Measurements from ENCODE around the gene FAM83F. TPM values are rescaled to one million over a fixed set of nuclear protein-coding genes. Genes with fewer than 3 reads are reported as not detected.

The FAM83F gene
- total RNA-seq, 2 experiments from 2014 or later = 0.03 to 0.11 TPM

GRCh38 chr22:39967103-39967829, 27.5 kb upstream of the FAM83F start:
- no peak for ATAC-seq
- H3K36me3 Mint-ChIP-seq (ENCODE audit: low read depth) = peaks cover 92% of the 10 kb centered on the region
- H3K27ac Mint-ChIP-seq = peak overlapping the region; percentile 27

GRCh38 chr22:39967996-39968972, 26.5 kb upstream of the FAM83F start:
- H3K4me3 Mint-ChIP-seq = no peak overlapping the region
- no peaks in the 10 kb centered on the region for H3K9me3 Mint-ChIP-seq (ENCODE audit: insufficient read depth)
- peak overlapping the region; percentile 0 for H3K27ac Mint-ChIP-seq
- ChIA-PET POLR2A (no interaction called here), CTCF (interaction anchor here (1.9 kb wide), 1 partner anchor 57 kb away, joined by 9 read pairs; no protein-coding TSS in a partner anchor)
- H3K27me3 Mint-ChIP-seq (ENCODE audit: low read depth) = no peaks in the 10 kb centered on the region
- no peak for DNase-seq
- peaks cover 7% of the 10 kb centered on the region for H3K4me1 Mint-ChIP-seq (ENCODE audit: low read depth)
- peaks cover 94% of the 10 kb centered on the region for H3K36me3 Mint-ChIP-seq (ENCODE audit: low read depth)
- no peak for ATAC-seq

More at GRCh38 chr22:39967103-39967829, 27.5 kb upstream of the FAM83F start:
- ChIA-PET CTCF (interaction anchor here (1.2 to 1.9 kb wide), 2 partner anchors 18 to 58 kb away, joined by 4 to 9 read pairs; no protein-coding TSS in a partner anchor), POLR2A (interaction anchor here (0.6 kb wide), 1 partner anchor 25 kb away, joined by 3 read pairs; no protein-coding TSS in a partner anchor)
- Mint-ChIP-seq H3K9me3 (ENCODE audit: insufficient read depth) (no peaks in the 10 kb centered on the region), H3K4me1 (ENCODE audit: low read depth) (peaks cover 16% of the 10 kb centered on the region), H3K4me3 (no peak overlapping the region), H3K27me3 (ENCODE audit: low read depth) (no peaks in the 10 kb centered on the region)
- no peak for DNase-seq

- Mint-ChIP-seq H3K36me3 (ENCODE audit: low read depth) (peaks cover 93% of the 10 kb centered on the region), H3K27me3 (ENCODE audit: low read depth) (no peaks in the 10 kb centered on the region), H3K4me1 (ENCODE audit: low read depth) (no peaks in the 10 kb centered on the region), H3K9me3 (ENCODE audit: insufficient read depth) (no peaks in the 10 kb centered on the region), H3K4me3 (no peak overlapping the region), H3K27ac (no peak overlapping the region)
- ATAC-seq (no peak), DNase-seq (no peak)
- ChIA-PET POLR2A (interaction anchor here (1.0 kb wide), 1 partner anchor 8 kb away, joined by 4 read pairs; no protein-coding TSS in a partner anchor), CTCF (no interaction called here)
These were observed 24.0 kb upstream of the FAM83F start for GRCh38 chr22:39970742-39971141.

- ATAC-seq = no peak
- H3K4me3 Mint-ChIP-seq = no peak overlapping the region
- peak overlapping the region; percentile 66 for H3K27ac Mint-ChIP-seq
- CTCF ChIA-PET = interaction anchor here (0.7 to 1.6 kb wide), 2 partner anchors 11 to 29 kb away, joined by 3 to 4 read pairs; no protein-coding TSS in a partner anchor
- H3K36me3 Mint-ChIP-seq (ENCODE audit: low read depth) = peaks cover 94% of the 10 kb centered on the region
- no peak for DNase-seq
- POLR2A ChIA-PET = interaction anchor here (1.1 to 1.6 kb wide), 2 partner anchors 11 to 125 kb away, joined by 3 to 7 read pairs; no protein-coding TSS in a partner anchor
- H3K9me3 Mint-ChIP-seq (ENCODE audit: insufficient read depth) = no peaks in the 10 kb centered on the region
- no peaks in the 10 kb centered on the region for H3K27me3 Mint-ChIP-seq (ENCODE audit: low read depth)
- peaks cover 5% of the 10 kb centered on the region for H3K4me1 Mint-ChIP-seq (ENCODE audit: low read depth)
These were observed 22.1 kb upstream of the FAM83F start for GRCh38 chr22:39972641-39973040.

GRCh38 chr22:39973656-39974055, 21.1 kb upstream of the FAM83F start:
- POLR2A ChIA-PET = interaction anchor here (1.0 to 1.6 kb wide), 3 partner anchors 11 to 126 kb away, joined by 3 to 7 read pairs (median 4); no protein-coding TSS in a partner anchor
- CTCF ChIA-PET = interaction anchor here (0.9 to 1.6 kb wide), 2 partner anchors 12 to 20 kb away, joined by 3 to 4 read pairs; no protein-coding TSS in a partner anchor
- Mint-ChIP-seq H3K36me3 (ENCODE audit: low read depth) (peaks cover 90% of the 10 kb centered on the region), H3K27me3 (ENCODE audit: low read depth) (no peaks in the 10 kb centered on the region), H3K4me1 (ENCODE audit: low read depth) (peaks cover 10% of the 10 kb centered on the region), H3K27ac (no peak overlapping the region), H3K4me3 (no peak overlapping the region), H3K9me3 (ENCODE audit: insufficient read depth) (no peaks in the 10 kb centered on the region)
- ATAC-seq (no peak), DNase-seq (no peak)

- H3K4me3 Mint-ChIP-seq = no peak overlapping the region
- no peak overlapping the region for H3K27ac Mint-ChIP-seq
- no peak for DNase-seq
- no peak for ATAC-seq
- ChIA-PET POLR2A (interaction anchor here (1.0 to 1.6 kb wide), 2 partner anchors 10 to 12 kb away, joined by 4 to 7 read pairs; no protein-coding TSS in a partner anchor), CTCF (interaction anchor here (0.9 kb wide), 1 partner anchor 20 kb away, joined by 3 read pairs; no protein-coding TSS in a partner anchor)
- no peaks in the 10 kb centered on the region for H3K9me3 Mint-ChIP-seq (ENCODE audit: insufficient read depth)
- peaks cover 13% of the 10 kb centered on the region for H3K4me1 Mint-ChIP-seq (ENCODE audit: low read depth)
- H3K27me3 Mint-ChIP-seq (ENCODE audit: low read depth) = no peaks in the 10 kb centered on the region
- peaks cover 89% of the 10 kb centered on the region for H3K36me3 Mint-ChIP-seq (ENCODE audit: low read depth)
These were observed 20.7 kb upstream of the FAM83F start for GRCh38 chr22:39974065-39974464.

DNA sequence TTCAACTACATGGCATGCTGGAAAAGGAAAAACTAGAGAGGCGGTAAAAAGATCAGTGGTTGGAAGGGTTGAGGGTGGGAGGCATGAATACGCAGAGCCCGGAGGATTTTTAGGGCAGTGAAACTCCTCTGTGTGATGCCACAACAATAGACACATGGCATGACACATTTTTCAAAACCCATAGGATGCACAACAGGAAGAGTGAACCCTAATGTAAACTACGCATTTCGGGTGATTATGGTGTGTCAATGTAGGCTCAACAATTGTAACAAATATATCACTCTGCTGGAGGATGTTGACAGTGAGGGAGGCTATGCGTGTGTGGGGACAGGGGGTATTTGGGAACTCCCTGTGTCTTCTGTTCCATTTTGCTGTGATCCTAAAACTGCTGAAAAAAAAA, 15.7 kb upstream of the FAM83F start:
- Mint-ChIP-seq H3K4me1 (ENCODE audit: low read depth) (peaks cover 35% of the 10 kb centered on the region), H3K36me3 (ENCODE audit: low read depth) (peaks cover 55% of the 10 kb centered on the region), H3K9me3 (ENCODE audit: insufficient read depth) (no peaks in the 10 kb centered on the region), H3K27me3 (ENCODE audit: low read depth) (no peaks in the 10 kb centered on the region), H3K27ac (peak overlapping the region; percentile 54), H3K4me3 (no peak overlapping the region)
- CTCF ChIA-PET = interaction anchor here (0.9 kb wide), 1 partner anchor 445 kb away, joined by 3 read pairs; no protein-coding TSS in a partner anchor
- DNase-seq (no peak), ATAC-seq (no peak)
- POLR2A ChIA-PET = interaction anchor here (0.8 kb wide), 1 partner anchor 384 kb away, joined by 3 read pairs; no protein-coding TSS in a partner anchor

DNA sequence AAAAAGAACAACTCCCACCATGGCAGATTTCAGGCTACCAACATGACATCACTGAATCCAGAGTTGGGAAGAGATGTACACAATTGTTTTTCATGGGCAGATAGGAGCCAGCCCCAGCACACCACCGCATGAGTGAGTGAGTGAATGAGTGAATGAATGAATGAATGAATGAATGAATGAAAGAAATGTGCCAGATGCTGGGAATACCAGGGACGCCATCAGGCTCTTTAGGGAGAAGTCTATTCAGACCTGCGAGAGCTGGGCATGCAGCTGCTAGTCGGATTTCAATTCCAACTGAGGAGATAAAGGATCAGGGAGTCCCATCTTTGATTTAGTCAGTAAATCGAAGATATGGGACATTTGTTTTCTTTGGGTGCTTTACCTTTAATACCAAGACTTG, 15.3 kb upstream of the FAM83F start:
- peaks cover 55% of the 10 kb centered on the region for H3K36me3 Mint-ChIP-seq (ENCODE audit: low read depth)
- DNase-seq = no peak
- ATAC-seq = no peak
- H3K4me1 Mint-ChIP-seq (ENCODE audit: low read depth) = peaks cover 37% of the 10 kb centered on the region
- CTCF ChIA-PET = interaction anchor here (0.9 to 1.0 kb wide), 2 partner anchors 46 to 445 kb away, joined by 3 read pairs; no protein-coding TSS in a partner anchor
- no peaks in the 10 kb centered on the region for H3K9me3 Mint-ChIP-seq (ENCODE audit: insufficient read depth)
- H3K27ac Mint-ChIP-seq = peak overlapping the region; percentile 54
- H3K4me3 Mint-ChIP-seq = no peak overlapping the region
- POLR2A ChIA-PET = interaction anchor here (0.6 kb wide), 1 partner anchor 37 kb away, joined by 3 read pairs; no protein-coding TSS in a partner anchor
- no peaks in the 10 kb centered on the region for H3K27me3 Mint-ChIP-seq (ENCODE audit: low read depth)

- ChIA-PET POLR2A (no interaction called here), CTCF (interaction anchor here (1.1 kb wide), 1 partner anchor 29 kb away, joined by 3 read pairs; no protein-coding TSS in a partner anchor)
- Mint-ChIP-seq H3K36me3 (ENCODE audit: low read depth) (peaks cover 55% of the 10 kb centered on the region), H3K9me3 (ENCODE audit: insufficient read depth) (no peaks in the 10 kb centered on the region), H3K4me3 (no peak overlapping the region), H3K27me3 (ENCODE audit: low read depth) (no peaks in the 10 kb centered on the region), H3K27ac (peak overlapping the region; percentile 43), H3K4me1 (ENCODE audit: low read depth) (peaks cover 47% of the 10 kb centered on the region)
- DNase-seq (no peak), ATAC-seq (peak; percentile 17)
These were observed 14.2 kb upstream of the FAM83F start for GRCh38 chr22:39980596-39980995.

- Mint-ChIP-seq H3K9me3 (ENCODE audit: insufficient read depth) (no peaks in the 10 kb centered on the region), H3K36me3 (ENCODE audit: low read depth) (peaks cover 30% of the 10 kb centered on the region), H3K4me1 (ENCODE audit: low read depth) (peaks cover 43% of the 10 kb centered on the region), H3K27ac (peak overlapping the region; percentile 50), H3K4me3 (no peak overlapping the region), H3K27me3 (ENCODE audit: low read depth) (no peaks in the 10 kb centered on the region)
- ATAC-seq (no peak), DNase-seq (no peak)
- ChIA-PET POLR2A (interaction anchor here (0.6 to 1.7 kb wide), 3 partner anchors 10 to 428 kb away, joined by 3 to 7 read pairs (median 3); no protein-coding TSS in a partner anchor), CTCF (interaction anchor here (1.6 kb wide), 1 partner anchor 449 kb away, joined by 4 read pairs; no protein-coding TSS in a partner anchor)
These were observed 11.4 kb upstream of the FAM83F start for GRCh38 chr22:39983346-39983745.

GRCh38 chr22:39984006-39984405, 10.7 kb upstream of the FAM83F start:
- Mint-ChIP-seq H3K4me3 (no peak overlapping the region), H3K27me3 (ENCODE audit: low read depth) (peaks cover 6% of the 10 kb centered on the region), H3K27ac (no peak overlapping the region), H3K36me3 (ENCODE audit: low read depth) (peaks cover 27% of the 10 kb centered on the region), H3K9me3 (ENCODE audit: insufficient read depth) (no peaks in the 10 kb centered on the region), H3K4me1 (ENCODE audit: low read depth) (peaks cover 40% of the 10 kb centered on the region)
- ChIA-PET POLR2A (interaction anchor here (0.8 to 1.7 kb wide), 3 partner anchors 10 to 428 kb away, joined by 3 to 7 read pairs (median 4); no protein-coding TSS in a partner anchor), CTCF (interaction anchor here (1.1 to 1.6 kb wide), 2 partner anchors 41 to 449 kb away, joined by 3 to 4 read pairs; no protein-coding TSS in a partner anchor)
- DNase-seq = no peak
- ATAC-seq = no peak
